Neural cell (in vitro differentiated cells): ENCODE measurements around the gene ABRACL. TPM values are rescaled to one million over a fixed set of nuclear protein-coding genes. Genes with fewer than 3 reads are reported as not detected.

Source experiments
- H2AFZ ChIP-seq: fragments of 200-600, 300-800 bp; sonication (generic), shearing (Covaris generic); 2 replicates; pipeline ENCODE4 v1.6.0; 2014; ENCODE audit warnings: low read depth, mild to moderate bottlenecking, antibody characterized with exemption, low read length, moderate library complexity
- H3F3A ChIP-seq: fragments of 200-600 bp; shearing (Covaris generic); 2 replicates; pipeline ENCODE4 v1.6.1; 2016; ENCODE audit warnings: mild to moderate bottlenecking, moderate library complexity, mixed read lengths, antibody characterized with exemption, low read length; ENCODE audit not compliant: insufficient read depth, poor library complexity, severe bottlenecking
- H3K27ac ChIP-seq: fragments of 200-600, 300-800 bp; sonication (generic), shearing (Covaris generic); 2 replicates; pipeline ENCODE4 v1.5.1; 2014; ENCODE audit warnings: mild to moderate bottlenecking, low read length, moderate library complexity
- H3K27me3 ChIP-seq: fragments of 300-800, 200-600 bp; sonication (generic), shearing (Covaris generic); 2 replicates; pipeline ENCODE4 v1.6.0; 2014; ENCODE audit warnings: mild to moderate bottlenecking, low read depth, low read length, moderate library complexity; ENCODE audit not compliant: insufficient read depth
- H3K36me3 ChIP-seq: fragments of 300-800, 200-600 bp; sonication (generic), shearing (Covaris generic); 2 replicates; pipeline ENCODE4 v1.5.1; 2014; ENCODE audit warnings: mild to moderate bottlenecking, antibody characterized with exemption, low read length, moderate library complexity; ENCODE audit not compliant: insufficient read depth
- H3K4me2 ChIP-seq: fragments of 300-800, 200-600 bp; sonication (generic), shearing (Covaris generic); 2 replicates; pipeline ENCODE4 v1.6.0; 2014; ENCODE audit warnings: mild to moderate bottlenecking, low read length
- H3K4me3 ChIP-seq: fragments of 300-800, 200-600 bp; sonication (generic), shearing (Covaris generic); 2 replicates; pipeline ENCODE4 v1.5.1; 2014; ENCODE audit warnings: mild to moderate bottlenecking, low read length, moderate library complexity
- H3K79me2 ChIP-seq: fragments of 200-600 bp; shearing (Covaris generic); replicated peaks from 2 replicates; pipeline ENCODE4 v1.6.0; 2014; ENCODE audit warnings: mild to moderate bottlenecking, low read length, moderate library complexity; ENCODE audit not compliant: insufficient read depth
- H3K9ac ChIP-seq: fragments of 300-800, 200-600 bp; sonication (generic), shearing (Covaris generic); 2 replicates; pipeline ENCODE4 v1.6.1; 2016; ENCODE audit warnings: mild to moderate bottlenecking, low read length, mixed read lengths
- H3K9me2 ChIP-seq: fragments of 200-600 bp; shearing (Covaris generic); 2 replicates; pipeline ENCODE4 v1.6.1; 2016; ENCODE audit warnings: mild to moderate bottlenecking, low read length, mixed read lengths; ENCODE audit not compliant: insufficient read depth
- H3K9me3 ChIP-seq: fragments of 200-600, 300-800 bp; sonication (generic), shearing (Covaris generic); 2 replicates; pipeline ENCODE4 v1.6.1; 2016; ENCODE audit warnings: mild to moderate bottlenecking, mixed run types, low read length, moderate library complexity, mixed read lengths
- H4K20me1 ChIP-seq: fragments of 200-600 bp; shearing (Covaris generic); 2 replicates; pipeline ENCODE4 v1.6.1; 2016; ENCODE audit warnings: mild to moderate bottlenecking, mixed run types; ENCODE audit not compliant: insufficient read depth
- EP300 ChIP-seq: fragments of 450-650 bp; conservative IDR thresholded peaks from 2 replicates; pipeline ENCODE4 v1.6.1; 2014; ENCODE audit warnings: antibody characterized with exemption, mild to moderate bottlenecking, moderate library complexity; ENCODE audit not compliant: poor library complexity, severe bottlenecking
- EZH2 ChIP-seq: fragments of 200-600, 300-800 bp; shearing (Covaris generic), sonication (generic); IDR thresholded peaks from 2 replicates; pipeline ENCODE4 v1.6.1; 2014; ENCODE audit warnings: antibody characterized with exemption, low read length, borderline replicate concordance, mild to moderate bottlenecking; ENCODE audit not compliant: insufficient read depth, poor library complexity, severe bottlenecking
- MXI1 ChIP-seq: fragments of 450-650 bp; conservative IDR thresholded peaks from 2 replicates; pipeline ENCODE4 v1.6.1; 2014; ENCODE audit warnings: antibody characterized with exemption, mild to moderate bottlenecking; ENCODE audit not compliant: poor library complexity, severe bottlenecking
- POLR2AphosphoS5 ChIP-seq: IDR thresholded peaks from 2 replicates; pipeline ENCODE4 v1.6.1; 2012
- RAD21 ChIP-seq: fragments of 450-650 bp; conservative IDR thresholded peaks from 2 replicates; pipeline ENCODE4 v1.6.1; 2014; ENCODE audit warnings: antibody characterized with exemption, mild to moderate bottlenecking, moderate library complexity
- SMC3 ChIP-seq: fragments of 450-650 bp; conservative IDR thresholded peaks from 2 replicates; pipeline ENCODE4 v1.6.1; 2014; ENCODE audit warnings: antibody characterized with exemption, mild to moderate bottlenecking, moderate library complexity; ENCODE audit not compliant: poor library complexity
- TAF1 ChIP-seq: IDR thresholded peaks from 2 replicates; pipeline ENCODE4 v1.6.1; 2012; ENCODE audit warnings: low read depth
- polyA plus RNA-seq: library from polyadenylated mRNA; depleted of rRNA; stranded (reverse); fragments of >200 nt; gene quantifications from 2 replicates; pipeline ENCODE4 v1.2.3, GENCODE V29; 2014
- TF ChIP-seq, protein P1 (sequence below): fragments of 450-650 bp; IDR thresholded peaks from 2 replicates; pipeline ENCODE4 v1.5.1; 2014; ENCODE audit warnings: antibody characterized with exemption, mild to moderate bottlenecking, moderate library complexity; ENCODE audit not compliant: poor library complexity, severe bottlenecking

The ABRACL gene
- polyA plus RNA-seq, 1 donor from 2014 or later, result 201 TPM

DNA sequence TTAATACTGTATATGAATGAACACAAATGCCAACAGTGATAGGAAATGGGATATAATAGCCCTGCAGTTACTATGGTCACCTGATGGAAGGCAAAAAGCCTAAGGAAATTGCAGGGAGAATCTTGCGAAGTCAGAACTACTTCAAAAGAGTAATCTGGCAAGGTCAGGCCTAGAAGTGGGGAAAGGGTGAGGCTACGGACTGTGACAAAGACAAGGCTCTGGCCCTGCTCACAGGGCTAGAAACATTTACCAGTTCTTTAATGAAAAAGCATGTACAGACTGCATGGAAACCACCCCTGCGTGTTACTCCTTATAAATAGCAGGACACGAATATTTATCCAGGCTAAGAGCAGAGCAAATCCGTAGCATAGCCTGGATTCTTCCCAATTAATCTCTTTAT lies 53.8 kb downstream of the ABRACL start:
- no peak overlapping the region for H3K4me2 ChIP-seq
- H3K79me2 ChIP-seq, result no peaks in the 10 kb centered on the region
- TF ChIP-seq SMC3, result no peak
- TF ChIP-seq, protein P1, sequence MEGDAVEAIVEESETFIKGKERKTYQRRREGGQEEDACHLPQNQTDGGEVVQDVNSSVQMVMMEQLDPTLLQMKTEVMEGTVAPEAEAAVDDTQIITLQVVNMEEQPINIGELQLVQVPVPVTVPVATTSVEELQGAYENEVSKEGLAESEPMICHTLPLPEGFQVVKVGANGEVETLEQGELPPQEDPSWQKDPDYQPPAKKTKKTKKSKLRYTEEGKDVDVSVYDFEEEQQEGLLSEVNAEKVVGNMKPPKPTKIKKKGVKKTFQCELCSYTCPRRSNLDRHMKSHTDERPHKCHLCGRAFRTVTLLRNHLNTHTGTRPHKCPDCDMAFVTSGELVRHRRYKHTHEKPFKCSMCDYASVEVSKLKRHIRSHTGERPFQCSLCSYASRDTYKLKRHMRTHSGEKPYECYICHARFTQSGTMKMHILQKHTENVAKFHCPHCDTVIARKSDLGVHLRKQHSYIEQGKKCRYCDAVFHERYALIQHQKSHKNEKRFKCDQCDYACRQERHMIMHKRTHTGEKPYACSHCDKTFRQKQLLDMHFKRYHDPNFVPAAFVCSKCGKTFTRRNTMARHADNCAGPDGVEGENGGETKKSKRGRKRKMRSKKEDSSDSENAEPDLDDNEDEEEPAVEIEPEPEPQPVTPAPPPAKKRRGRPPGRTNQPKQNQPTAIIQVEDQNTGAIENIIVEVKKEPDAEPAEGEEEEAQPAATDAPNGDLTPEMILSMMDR, result no peak
- TF ChIP-seq POLR2AphosphoS5, result no peak
- TF ChIP-seq EP300, result no peak
- TF ChIP-seq TAF1, result no peak
- TF ChIP-seq EZH2, result no peak
- TF ChIP-seq RAD21, result no peak
- H3K4me3 ChIP-seq, result no peak overlapping the region
- H4K20me1 ChIP-seq, result no peaks in the 10 kb centered on the region
- H3K9ac ChIP-seq, result no peak overlapping the region
- no peaks in the 10 kb centered on the region for H3K36me3 ChIP-seq
- no peaks in the 10 kb centered on the region for H3K27me3 ChIP-seq
- no peaks in the 10 kb centered on the region for H3K9me3 ChIP-seq
- no peak overlapping the region for H2AFZ ChIP-seq
- no peaks in the 10 kb centered on the region for H3K9me2 ChIP-seq
- H3F3A ChIP-seq, result no peaks in the 10 kb centered on the region
- no peak overlapping the region for H3K27ac ChIP-seq

DNA sequence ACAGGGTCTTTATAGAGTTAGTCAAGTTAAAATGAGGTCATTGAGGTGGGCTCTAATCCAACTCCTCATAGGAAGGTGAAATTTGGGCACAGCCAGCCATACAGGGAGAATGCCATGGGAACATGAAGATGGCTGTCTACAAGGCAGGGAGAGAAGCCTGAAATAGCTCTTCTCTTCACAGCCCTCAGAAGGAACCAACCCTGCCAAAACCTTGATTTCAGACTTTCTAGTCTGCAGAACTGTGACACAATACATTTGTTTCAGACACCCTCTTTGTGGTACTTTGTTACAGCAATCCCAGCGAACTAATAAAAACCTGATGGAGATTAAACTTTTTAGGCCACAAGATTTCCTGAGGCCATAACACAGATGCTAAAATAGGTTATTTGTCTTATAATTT lies 63.3 kb downstream of the ABRACL start:
- H3K9me3 ChIP-seq, result no peaks in the 10 kb centered on the region
- no peak overlapping the region for H3K9ac ChIP-seq
- H3F3A ChIP-seq, result no peaks in the 10 kb centered on the region
- no peaks in the 10 kb centered on the region for H3K27me3 ChIP-seq
- no peaks in the 10 kb centered on the region for H3K36me3 ChIP-seq
- no peak overlapping the region for H3K4me3 ChIP-seq
- no peak overlapping the region for H3K4me2 ChIP-seq
- H3K27ac ChIP-seq, result no peak overlapping the region
- no peaks in the 10 kb centered on the region for H3K9me2 ChIP-seq
- TF ChIP-seq, protein P1, result no peak
- TF ChIP-seq TAF1 (no peak), MXI1 (no peak), RAD21 (no peak), POLR2AphosphoS5 (no peak), EZH2 (no peak), EP300 (no peak)
- no peak overlapping the region for H2AFZ ChIP-seq
- no peaks in the 10 kb centered on the region for H4K20me1 ChIP-seq
- no peaks in the 10 kb centered on the region for H3K79me2 ChIP-seq

Other genes starting within 250 kb of the ABRACL start
- not detected in 2 replicates for gene ECT2L, start 232.7 kb upstream of the ABRACL start, polyA plus RNA-seq
- 64.9 TPM in 2 replicates for gene REPS1, start 40.5 kb upstream of the ABRACL start, polyA plus RNA-seq
- 19.7 and 20.2 TPM in 2 replicates for gene HECA, start 106.3 kb downstream of the ABRACL start, polyA plus RNA-seq